ENCODE measurements around the gene ARAP2. TPM values are rescaled to one million over a fixed set of nuclear protein-coding genes. Genes with fewer than 3 reads are reported as not detected.

The ARAP2 gene
- total RNA-seq, 1 experiment from 2014 or later = 25.8 TPM

DNA sequence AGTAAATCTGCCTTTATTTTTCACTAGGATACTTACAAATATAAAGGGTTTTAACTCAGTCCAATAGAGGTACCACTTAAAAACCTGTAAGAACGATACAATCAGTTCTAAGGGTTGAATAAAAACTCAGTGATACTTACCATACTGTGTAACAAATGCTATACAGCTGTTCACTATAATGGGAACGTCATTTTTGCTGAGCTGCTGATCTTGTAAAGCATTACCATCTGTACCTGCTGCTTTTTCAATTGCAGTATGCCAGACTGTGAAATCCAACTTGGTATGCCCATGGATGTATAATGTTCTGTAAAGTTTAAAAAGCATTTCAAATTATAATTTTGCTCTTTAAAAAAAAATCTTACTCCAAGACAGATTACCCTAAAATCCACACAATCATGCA is 111.2 kb downstream of the ARAP2 start:
- H3K4me3 ChIP-seq = no peak overlapping the region
- H3K4me2 ChIP-seq = no peak overlapping the region
- H3K4me1 ChIP-seq (replicated peaks; ENCODE audit: insufficient read depth) = no peaks in the 10 kb centered on the region
- CTCF ChIA-PET = no interaction called here
- no peaks in the 10 kb centered on the region for H3K27me3 ChIP-seq (ENCODE audit: insufficient read depth, low read depth)
- POLR2A ChIA-PET (ENCODE audit: unreplicated experiment) = no interaction called here
- no TSS peak for BruUV-seq (replicated peaks)
- no peak overlapping the region for H3K27ac ChIP-seq
- TF ChIP-seq, protein P1, sequence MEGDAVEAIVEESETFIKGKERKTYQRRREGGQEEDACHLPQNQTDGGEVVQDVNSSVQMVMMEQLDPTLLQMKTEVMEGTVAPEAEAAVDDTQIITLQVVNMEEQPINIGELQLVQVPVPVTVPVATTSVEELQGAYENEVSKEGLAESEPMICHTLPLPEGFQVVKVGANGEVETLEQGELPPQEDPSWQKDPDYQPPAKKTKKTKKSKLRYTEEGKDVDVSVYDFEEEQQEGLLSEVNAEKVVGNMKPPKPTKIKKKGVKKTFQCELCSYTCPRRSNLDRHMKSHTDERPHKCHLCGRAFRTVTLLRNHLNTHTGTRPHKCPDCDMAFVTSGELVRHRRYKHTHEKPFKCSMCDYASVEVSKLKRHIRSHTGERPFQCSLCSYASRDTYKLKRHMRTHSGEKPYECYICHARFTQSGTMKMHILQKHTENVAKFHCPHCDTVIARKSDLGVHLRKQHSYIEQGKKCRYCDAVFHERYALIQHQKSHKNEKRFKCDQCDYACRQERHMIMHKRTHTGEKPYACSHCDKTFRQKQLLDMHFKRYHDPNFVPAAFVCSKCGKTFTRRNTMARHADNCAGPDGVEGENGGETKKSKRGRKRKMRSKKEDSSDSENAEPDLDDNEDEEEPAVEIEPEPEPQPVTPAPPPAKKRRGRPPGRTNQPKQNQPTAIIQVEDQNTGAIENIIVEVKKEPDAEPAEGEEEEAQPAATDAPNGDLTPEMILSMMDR (conservative IDR thresholded peaks at IDR 0.05) = no peak
- no peak for TF ChIP-seq EZH2 (IDR thresholded peaks at IDR 0.05; ENCODE audit: low read depth)
- H3K9me3 ChIP-seq (ENCODE audit: insufficient read depth, low read depth) = no peaks in the 10 kb centered on the region
- no peak for DNase-seq
- H4K20me1 ChIP-seq (ENCODE audit: insufficient read depth) = no peaks in the 10 kb centered on the region
- no peaks in the 10 kb centered on the region for H3K79me2 ChIP-seq (ENCODE audit: low read depth)
- H2AFZ ChIP-seq = no peak overlapping the region
- no peaks in the 10 kb centered on the region for H3F3A ChIP-seq (ENCODE audit: insufficient read depth, low read depth)
- intact Hi-C loops (cut with micrococcal nuclease; ENCODE audit: unreplicated experiment) = no loop called here
- no peaks in the 10 kb centered on the region for H3K36me3 ChIP-seq (ENCODE audit: low read depth)
- H3K9me2 ChIP-seq (ENCODE audit: insufficient read depth) = no peaks in the 10 kb centered on the region

DNA sequence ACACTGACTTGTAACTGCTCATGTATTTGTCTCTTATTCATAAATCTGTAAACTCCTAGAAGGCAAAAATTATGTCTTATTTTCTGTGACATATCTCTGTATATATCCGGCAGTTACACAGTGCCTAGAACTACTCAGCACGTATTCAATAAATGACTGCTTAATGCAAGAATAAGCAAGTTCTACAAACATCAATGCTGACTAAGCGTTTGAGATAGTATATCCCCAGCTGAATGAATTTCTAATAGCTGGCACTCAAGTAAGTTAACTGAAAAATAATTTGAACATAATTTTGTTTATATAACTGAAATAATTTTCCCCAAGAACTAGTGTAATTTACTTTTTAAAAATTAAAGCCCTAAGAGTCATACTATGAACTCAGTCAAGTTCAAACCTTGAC is 113.7 kb downstream of the ARAP2 start:
- no peak overlapping the region for H3K27ac ChIP-seq
- no peaks in the 10 kb centered on the region; the same call in 1 of the 2 replicates for H3K36me3 ChIP-seq (ENCODE audit: low read depth)
- H3K9me3 ChIP-seq (ENCODE audit: insufficient read depth, low read depth) = no peaks in the 10 kb centered on the region
- BruUV-seq (replicated peaks) = no TSS peak
- no peaks in the 10 kb centered on the region for H3K79me2 ChIP-seq (ENCODE audit: low read depth)
- no peak overlapping the region for H3K4me3 ChIP-seq
- no peak overlapping the region for H2AFZ ChIP-seq
- H3K27me3 ChIP-seq (ENCODE audit: insufficient read depth, low read depth) = no peaks in the 10 kb centered on the region
- DNase-seq = no peak
- H3K4me2 ChIP-seq = no peak overlapping the region
- no peak for TF ChIP-seq EZH2 (IDR thresholded peaks at IDR 0.05; ENCODE audit: low read depth)
- TF ChIP-seq, protein P1 (conservative IDR thresholded peaks at IDR 0.05) = no peak
- CTCF ChIA-PET = no interaction called here
- POLR2A ChIA-PET (ENCODE audit: unreplicated experiment) = interaction anchor here (0.6 kb wide), 1 partner anchor 71 kb away, joined by 3 read pairs; no protein-coding TSS in a partner anchor
- no peaks in the 10 kb centered on the region for H3K4me1 ChIP-seq (replicated peaks; ENCODE audit: insufficient read depth)
- H3K9me2 ChIP-seq (ENCODE audit: insufficient read depth) = no peaks in the 10 kb centered on the region
- H4K20me1 ChIP-seq (ENCODE audit: insufficient read depth) = no peaks in the 10 kb centered on the region
- intact Hi-C loops (cut with micrococcal nuclease; ENCODE audit: unreplicated experiment) = no loop called here
- no peaks in the 10 kb centered on the region for H3F3A ChIP-seq (ENCODE audit: insufficient read depth, low read depth)

DNA sequence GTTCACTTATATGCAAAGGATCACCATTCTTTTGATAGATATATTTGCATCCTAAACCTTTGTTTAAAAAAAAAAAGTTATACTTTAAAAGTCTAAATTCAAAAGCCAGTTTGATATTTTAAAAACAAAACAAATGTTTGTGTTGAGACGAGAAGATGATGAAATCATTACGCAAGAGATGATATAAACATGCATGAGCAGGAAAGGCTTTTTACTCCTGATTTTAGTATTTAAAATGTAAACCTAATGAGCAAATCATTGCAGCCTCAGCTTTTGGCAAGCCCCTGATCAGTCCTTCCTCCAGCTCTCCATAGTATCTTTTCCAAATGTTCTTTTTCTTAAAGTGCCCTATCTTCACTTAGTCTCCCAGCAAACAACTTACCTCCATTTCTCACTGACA is 115.6 kb downstream of the ARAP2 start:
- Histone ChIP-seq H3F3A (ENCODE audit: insufficient read depth, low read depth) (no peaks in the 10 kb centered on the region), H2AFZ (no peak overlapping the region), H3K4me2 (no peak overlapping the region), H3K4me1 (replicated peaks; ENCODE audit: insufficient read depth) (no peaks in the 10 kb centered on the region), H3K9me3 (ENCODE audit: insufficient read depth, low read depth) (no peaks in the 10 kb centered on the region), H3K27ac (no peak overlapping the region), H3K36me3 (ENCODE audit: low read depth) (peaks cover 7% of the 10 kb centered on the region; the same call in 1 of the 2 replicates), H3K9me2 (ENCODE audit: insufficient read depth) (no peaks in the 10 kb centered on the region), H3K4me3 (no peak overlapping the region), H3K79me2 (ENCODE audit: low read depth) (no peaks in the 10 kb centered on the region), H3K27me3 (ENCODE audit: insufficient read depth, low read depth) (no peaks in the 10 kb centered on the region), H4K20me1 (ENCODE audit: insufficient read depth) (no peaks in the 10 kb centered on the region)
- no TSS peak for BruUV-seq (replicated peaks)
- CTCF ChIA-PET = no interaction called here
- DNase-seq = no peak
- intact Hi-C loops (cut with micrococcal nuclease; ENCODE audit: unreplicated experiment) = no loop called here
- POLR2A ChIA-PET (ENCODE audit: unreplicated experiment) = no interaction called here
- TF ChIP-seq EZH2 (IDR thresholded peaks at IDR 0.05; ENCODE audit: low read depth) = no peak
- TF ChIP-seq, protein P1 (conservative IDR thresholded peaks at IDR 0.05) = no peak

All from PC-9 (cell line).